K562 (cell line): ENCODE data around the gene XRN1. TPM values are rescaled to one million over a fixed set of nuclear protein-coding genes. Genes with fewer than 3 reads are reported as not detected.

Experiments used
- ATAC-seq: fragments of 200-7000 bp; cut with Tn5 transposase; 3 replicates; pipeline ENCODE4 v1.9.1; 2020; ENCODE audit warnings: moderate library complexity
- BruUV-seq: library from RNA; stranded (reverse); fragments of 400-500 nt; replicated peaks from 2 replicates; lab custom pipeline; 2021; lab: Mats Ljungman, UMichigan
- CTCF ChIA-PET: fragments of 300-600 bp; formaldehyde crosslinking; extraction: SDS; loops from one replicate; lab custom pipeline; 2021; ENCODE audit warnings: low intra/inter-chr PET ratio; lab: Yijun Ruan, JAX
- POLR2A ChIA-PET: fragments of 300-600, 350-650 bp; sonication (Branson Sonifier 250); formaldehyde crosslinking; extraction: SDS; loops from one replicate; lab custom pipeline; 2021; ENCODE audit warnings: antibody characterized with exemption, inconsistent platforms; lab: Yijun Ruan, JAX
- DNase-seq, 4 experiments: peaks; one replicate each; pipeline versions ENCODE4 v3.0.0 to v3.0.0-alpha.2; 2011 to 2018; ENCODE audit warnings: low spot score in 3 of 4, mixed read lengths in 3 of 4; ENCODE audit errors: extremely low read depth in 1 of 4
- FAIRE-seq: peaks from 2 replicates; lab custom pipeline; 2011; peaks lifted over from hg19 to GRCh38; lab: Jason Lieb, UNC
- H2AFZ ChIP-seq: 2 replicates; pipeline ENCODE4 v1.6.0; 2011; ENCODE audit warnings: low read depth, low read length, control low read depth, inconsistent platforms
- H3K27ac ChIP-seq: fragments of 200-600 bp; 3 replicates; pipeline ENCODE4 v1.8.0; 2011; ENCODE audit warnings: low read depth, mild to moderate bottlenecking, control low read depth, inconsistent platforms, low read length, moderate library complexity, mixed read lengths; ENCODE audit errors: extremely low read depth
- H3K27me3 ChIP-seq, 2 experiments: fragments of 300-600 bp in 1 of 2; 2 replicates in 1 of 2; 3 replicates in 1 of 2; pipeline versions ENCODE4 v1.6.0 to v1.8.0; 2011; ENCODE audit warnings: inconsistent platforms in 2 of 2, low read length in 2 of 2, mild to moderate bottlenecking in 1 of 2, mixed read lengths in 1 of 2, moderate library complexity in 1 of 2; ENCODE audit not compliant: control insufficient read depth in 2 of 2, insufficient read depth in 2 of 2
- H3K36me3 ChIP-seq: fragments of 300-600 bp; 3 replicates; pipeline ENCODE4 v1.8.0; 2011; ENCODE audit warnings: mild to moderate bottlenecking, low read length, inconsistent platforms; ENCODE audit not compliant: control insufficient read depth, insufficient read depth
- H3K4me1 ChIP-seq, 2 experiments: fragments of 200-600 bp in 1 of 2; replicated peaks in 1 of 2; 2 replicates in 1 of 2; 3 replicates in 1 of 2; pipeline versions ENCODE4 v1.5.1 to v1.8.0; 2011; ENCODE audit warnings: inconsistent platforms in 2 of 2, low read length in 2 of 2, mild to moderate bottlenecking in 1 of 2, mixed read lengths in 1 of 2, moderate library complexity in 1 of 2; ENCODE audit not compliant: control insufficient read depth in 2 of 2, insufficient read depth in 2 of 2
- H3K4me2 ChIP-seq: 2 replicates; pipeline ENCODE4 v1.6.1; 2011; ENCODE audit warnings: low read length, control low read depth, inconsistent platforms, mixed read lengths; ENCODE audit not compliant: insufficient read depth
- H3K4me3 ChIP-seq: fragments of 200-600 bp; sonication (generic), shearing (Covaris generic); 2 replicates; pipeline ENCODE4 v1.5.1; 2016; ENCODE audit warnings: control low read depth, inconsistent platforms
- H3K79me2 ChIP-seq: fragments of 200-600 bp; 3 replicates; pipeline ENCODE4 v1.8.0; 2011; ENCODE audit warnings: low read length, inconsistent platforms; ENCODE audit not compliant: control insufficient read depth, insufficient read depth
- H3K9ac ChIP-seq, 2 experiments: 2 replicates each; pipeline versions ENCODE4 v1.6.0 to v1.6.1; 2011; ENCODE audit warnings: low read depth in 2 of 2, low read length in 2 of 2, control low read depth in 1 of 2, inconsistent platforms in 1 of 2, mild to moderate bottlenecking in 1 of 2, mixed read lengths in 1 of 2; ENCODE audit not compliant: insufficient read depth in 1 of 2
- H3K9me1 ChIP-seq: one replicate; pipeline ENCODE4 v1.6.0; 2011; ENCODE audit warnings: inconsistent platforms, mild to moderate bottlenecking, low read length, moderate library complexity; ENCODE audit not compliant: control insufficient read depth, insufficient read depth
- H3K9me3 ChIP-seq: replicated peaks from 2 replicates; pipeline ENCODE4 v1.5.1; 2011; ENCODE audit warnings: low read depth, low read length, inconsistent platforms; ENCODE audit not compliant: control insufficient read depth, insufficient read depth
- H4K20me1 ChIP-seq: replicated peaks from 2 replicates; pipeline ENCODE4 v1.6.1; 2011; ENCODE audit warnings: low read length, inconsistent platforms, mixed read lengths; ENCODE audit not compliant: control insufficient read depth, insufficient read depth
- DDX20 ChIP-seq: fragments of 450-650 bp; IDR thresholded peaks from 2 replicates; pipeline ENCODE4 v1.6.1; 2016; ENCODE audit warnings: missing genetic modification characterization, low read depth, mild to moderate bottlenecking, missing compliant biosample characterization, moderate library complexity
- GATAD2B ChIP-seq: fragments of 450-650 bp; IDR thresholded peaks from 2 replicates; pipeline ENCODE4 v1.6.1; 2017; ENCODE audit warnings: mild to moderate bottlenecking, borderline replicate concordance
- HDAC2 ChIP-seq: fragments of 450-650 bp; IDR thresholded peaks from 2 replicates; pipeline ENCODE4 v1.6.1; 2016; ENCODE audit warnings: mild to moderate bottlenecking
- HNRNPUL1 ChIP-seq: fragments of 200-400 bp; formaldehyde crosslinking; IDR thresholded peaks from 2 replicates; pipeline ENCODE4 v1.6.1; 2017; ENCODE audit warnings: low read length
- KDM5B ChIP-seq: fragments of 200-600 bp; sonication (generic); IDR thresholded peaks from 2 replicates; pipeline ENCODE4 v1.6.1; 2012; ENCODE audit warnings: low read depth, mild to moderate bottlenecking, moderate library complexity, low read length, control low read depth, inconsistent platforms; ENCODE audit not compliant: insufficient replicate concordance
- NFIC ChIP-seq: fragments of 450-650 bp; IDR thresholded peaks from 2 replicates; pipeline ENCODE4 v1.6.1; 2017; ENCODE audit warnings: mild to moderate bottlenecking, inconsistent platforms
- RBM34 ChIP-seq: fragments of 200-400 bp; formaldehyde crosslinking; IDR thresholded peaks from 2 replicates; pipeline ENCODE4 v1.6.1; 2018; ENCODE audit warnings: low read length, borderline replicate concordance; ENCODE audit not compliant: insufficient read depth
- SFPQ ChIP-seq: fragments of 200-400 bp; formaldehyde crosslinking; IDR thresholded peaks from 2 replicates; pipeline ENCODE4 v1.6.1; 2017; ENCODE audit warnings: mild to moderate bottlenecking, low read depth, low read length, moderate library complexity
- TEAD2 ChIP-seq: fragments of 450-650 bp; IDR thresholded peaks from 2 replicates; pipeline ENCODE4 v1.6.1; 2016; ENCODE audit warnings: missing genetic modification characterization, control low read depth, missing compliant biosample characterization
- TGIF2 ChIP-seq: sonication (generic); formaldehyde crosslinking; IDR thresholded peaks from 2 replicates; pipeline ENCODE4 v1.8.1; 2022; ENCODE audit warnings: mild to moderate bottlenecking, missing genetic modification reagents, moderate library complexity
- ZBED1 ChIP-seq: IDR thresholded peaks from 2 replicates; pipeline ENCODE4 v1.6.1; 2014
- ZNF583 ChIP-seq: fragments of 250-450 bp; sonication (Bioruptor Pico); IDR thresholded peaks from 2 replicates; pipeline ENCODE4 v1.4.0; 2020
- ZNF717 ChIP-seq: fragments of 250-450 bp; sonication (Bioruptor Pico); IDR thresholded peaks from 2 replicates; pipeline ENCODE4 v1.5.0; 2021
- WGBS: fragments of 100-300 bp; shearing (Covaris generic); methylation state at CpG from one replicate; pipeline ENCODE4 v1.1.6; 2016; ENCODE audit warnings: low coverage, mixed read lengths; ENCODE audit not compliant: insufficient coverage; ENCODE audit errors: missing lambda C conversion rate; 5-methylcytosine and 5-hydroxymethylcytosine counted together
- in situ Hi-C: fragments of 300-500 bp; cut with MboI; formaldehyde crosslinking; loops from 4 replicates; pipeline ENCODE4 v1.15.0; 2018; ENCODE audit warnings: inconsistent platforms, mixed read lengths
- intact Hi-C: fragments of 100-400 bp; cut with micrococcal nuclease; formaldehyde crosslinking; loops from 2 replicates; pipeline ENCODE4 v1.14.2; 2022
- polyA plus RNA-seq, 8 experiments: library from polyadenylated mRNA; depleted of rRNA in 4 of 8; stranded (reverse) in 5 of 8; unstranded in 3 of 8; fragments of >200 nt; fragmentation: Nextera tagmentation in 2 of 8; fragmentation: Illumina TruSeq in 1 of 8; extraction: Ambion mirVana in 2 of 8; extraction: Trizol in 1 of 8; gene quantifications; 2 replicates each; pipeline versions ENCODE4 v1.2.1 to v1.2.3, GENCODE V29; 2011 to 2014; ENCODE audit warnings: inconsistent platforms in 1 of 8, missing spikeins in 1 of 8
- total RNA-seq, 7 experiments: library from RNA; depleted of rRNA in 6 of 7; stranded (reverse); fragments of >200 nt in 6 of 7; fragmentation: Illumina TruSeq in 2 of 7; extraction: Trizol in 2 of 7; gene quantifications; 2 replicates each; pipeline versions ENCODE4 v1.2.1 to v1.2.3, GENCODE V29; 2011 to 2021; ENCODE audit warnings: low replicate concordance in 1 of 7
- TF ChIP-seq, protein P1 (sequence below): fragments of 450-650 bp; IDR thresholded peaks from 2 replicates; pipeline ENCODE4 v1.6.1; 2017; ENCODE audit warnings: antibody characterized with exemption

XRN1 gene
- total and polyA plus RNA-seq, 9 of the 15 experiments (the other 6 are each of a cell fraction or from before 2014, with no cell fraction given): 3.1 to 28.4 (median 17.2) TPM

- Histone ChIP-seq H3K79me2 (no peaks in the 10 kb centered on the region), H3K4me3 (no peak overlapping the region), H3K9ac (no peak overlapping the region), H3K9me3 (no peaks in the 10 kb centered on the region), H3K36me3 (no peaks in the 10 kb centered on the region), H3K27me3 (no peaks in the 10 kb centered on the region), H2AFZ (no peak overlapping the region), H3K9me1 (no peaks in the 10 kb centered on the region), H3K4me2 (no peak overlapping the region), H3K4me1 (peaks cover 0 to 6% of the 10 kb centered on the region in 2 experiments; a peak in 1 of 5 replicates), H3K27ac (no peak overlapping the region), H4K20me1 (no peaks in the 10 kb centered on the region)
- POLR2A ChIA-PET: no interaction called here
- CTCF ChIA-PET: no interaction called here
- BruUV-seq: no TSS peak
- TF ChIP-seq, protein P1, sequence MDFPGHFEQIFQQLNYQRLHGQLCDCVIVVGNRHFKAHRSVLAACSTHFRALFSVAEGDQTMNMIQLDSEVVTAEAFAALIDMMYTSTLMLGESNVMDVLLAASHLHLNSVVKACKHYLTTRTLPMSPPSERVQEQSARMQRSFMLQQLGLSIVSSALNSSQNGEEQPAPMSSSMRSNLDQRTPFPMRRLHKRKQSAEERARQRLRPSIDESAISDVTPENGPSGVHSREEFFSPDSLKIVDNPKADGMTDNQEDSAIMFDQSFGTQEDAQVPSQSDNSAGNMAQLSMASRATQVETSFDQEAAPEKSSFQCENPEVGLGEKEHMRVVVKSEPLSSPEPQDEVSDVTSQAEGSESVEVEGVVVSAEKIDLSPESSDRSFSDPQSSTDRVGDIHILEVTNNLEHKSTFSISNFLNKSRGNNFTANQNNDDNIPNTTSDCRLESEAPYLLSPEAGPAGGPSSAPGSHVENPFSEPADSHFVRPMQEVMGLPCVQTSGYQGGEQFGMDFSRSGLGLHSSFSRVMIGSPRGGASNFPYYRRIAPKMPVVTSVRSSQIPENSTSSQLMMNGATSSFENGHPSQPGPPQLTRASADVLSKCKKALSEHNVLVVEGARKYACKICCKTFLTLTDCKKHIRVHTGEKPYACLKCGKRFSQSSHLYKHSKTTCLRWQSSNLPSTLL: no peak
- in situ Hi-C loops: no loop called here
- FAIRE-seq (no peak), DNase-seq (no peak), ATAC-seq (no peak)
- 58% methylated on average over 1 of the region's 1 CpG for WGBS
- intact Hi-C loops: loop anchor here (2.0 to 10.0 kb wide), 2 partner anchors 247 to 695 kb away; no protein-coding TSS in a partner anchor
Observed at GRCh38 chr3:142269767-142270166, 178.1 kb downstream of the XRN1 start.

DNA sequence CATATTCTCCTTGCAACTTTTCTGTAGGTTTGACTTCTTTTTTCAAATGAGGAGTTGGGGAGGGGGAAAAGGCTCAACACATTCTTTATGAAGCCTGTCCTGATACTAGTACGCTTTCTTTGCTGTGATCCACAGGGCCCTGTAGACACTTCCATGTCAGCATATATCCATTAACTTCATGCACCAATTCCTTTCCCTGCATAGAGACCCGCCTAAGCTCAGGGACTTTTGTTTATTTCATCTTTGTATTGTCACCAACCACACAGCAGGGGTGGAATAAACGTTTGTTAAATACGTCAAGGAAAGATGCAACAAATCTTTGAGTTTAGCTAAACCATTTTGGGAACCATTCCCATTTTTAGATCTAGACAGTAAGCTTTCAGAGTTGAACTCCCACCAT is 179.4 kb downstream of the XRN1 start:
- POLR2A ChIA-PET: interaction anchor here (0.8 to 1.0 kb wide), 2 partner anchors 11 to 177 kb away, joined by 3 to 4 read pairs; no protein-coding TSS in a partner anchor
- no peak overlapping the region for H3K27ac ChIP-seq
- peak overlapping the region; percentile 74 for H2AFZ ChIP-seq
- H4K20me1 ChIP-seq: no peaks in the 10 kb centered on the region
- DNase-seq (no peak), ATAC-seq (peak; percentile 42; the same call in 2 of the 3 replicates), FAIRE-seq (no peak)
- H3K79me2 ChIP-seq: no peaks in the 10 kb centered on the region
- no peaks in the 10 kb centered on the region for H3K36me3 ChIP-seq
- H3K4me1 ChIP-seq: peaks cover 0 to 6% of the 10 kb centered on the region in 2 experiments; a peak in 1 of 5 replicates
- no peaks in the 10 kb centered on the region for H3K9me1 ChIP-seq
- H3K27me3 ChIP-seq: no peaks in the 10 kb centered on the region
- H3K9me3 ChIP-seq: no peaks in the 10 kb centered on the region
- BruUV-seq: no TSS peak
- no peak overlapping the region for H3K4me2 ChIP-seq
- 36% methylated on average over 4 of the region's 4 CpGs for WGBS
- CTCF ChIA-PET: no interaction called here
- H3K9ac ChIP-seq: no peak overlapping the region
- in situ Hi-C loops: no loop called here
- intact Hi-C loops: no loop called here
- no peak overlapping the region for H3K4me3 ChIP-seq
- TF ChIP-seq NFIC (no peak), ZNF583 (no peak), ZBED1 (no peak), DDX20 (tag) (no peak), SFPQ (no peak), ZNF717 (CRISPR knock-in tag) (no peak), TEAD2 (tag) (no peak), RBM34 (no peak), GATAD2B (no peak), KDM5B (no peak), HNRNPUL1 (no peak), TGIF2 (no peak), HDAC2 (no peak)
